Neural cell (in vitro differentiated cells): ENCODE measurements around the gene CCDC102A. TPM values are rescaled to one million over a fixed set of nuclear protein-coding genes. Genes with fewer than 3 reads are reported as not detected.

ENCODE experiments used
- H2AFZ ChIP-seq: fragments of 200-600, 300-800 bp; sonication (generic), shearing (Covaris generic); 2 replicates; pipeline ENCODE4 v1.6.0; 2014; ENCODE audit warnings: low read depth, mild to moderate bottlenecking, antibody characterized with exemption, low read length, moderate library complexity
- H3F3A ChIP-seq: fragments of 200-600 bp; shearing (Covaris generic); 2 replicates; pipeline ENCODE4 v1.6.1; 2016; ENCODE audit warnings: mild to moderate bottlenecking, moderate library complexity, mixed read lengths, antibody characterized with exemption, low read length; ENCODE audit not compliant: insufficient read depth, poor library complexity, severe bottlenecking
- H3K27ac ChIP-seq: fragments of 200-600, 300-800 bp; sonication (generic), shearing (Covaris generic); 2 replicates; pipeline ENCODE4 v1.5.1; 2014; ENCODE audit warnings: mild to moderate bottlenecking, low read length, moderate library complexity
- H3K27me3 ChIP-seq: fragments of 300-800, 200-600 bp; sonication (generic), shearing (Covaris generic); 2 replicates; pipeline ENCODE4 v1.6.0; 2014; ENCODE audit warnings: mild to moderate bottlenecking, low read depth, low read length, moderate library complexity; ENCODE audit not compliant: insufficient read depth
- H3K36me3 ChIP-seq: fragments of 300-800, 200-600 bp; sonication (generic), shearing (Covaris generic); 2 replicates; pipeline ENCODE4 v1.5.1; 2014; ENCODE audit warnings: mild to moderate bottlenecking, antibody characterized with exemption, low read length, moderate library complexity; ENCODE audit not compliant: insufficient read depth
- H3K4me2 ChIP-seq: fragments of 300-800, 200-600 bp; sonication (generic), shearing (Covaris generic); 2 replicates; pipeline ENCODE4 v1.6.0; 2014; ENCODE audit warnings: mild to moderate bottlenecking, low read length
- H3K4me3 ChIP-seq: fragments of 300-800, 200-600 bp; sonication (generic), shearing (Covaris generic); 2 replicates; pipeline ENCODE4 v1.5.1; 2014; ENCODE audit warnings: mild to moderate bottlenecking, low read length, moderate library complexity
- H3K79me2 ChIP-seq: fragments of 200-600 bp; shearing (Covaris generic); replicated peaks from 2 replicates; pipeline ENCODE4 v1.6.0; 2014; ENCODE audit warnings: mild to moderate bottlenecking, low read length, moderate library complexity; ENCODE audit not compliant: insufficient read depth
- H3K9ac ChIP-seq: fragments of 300-800, 200-600 bp; sonication (generic), shearing (Covaris generic); 2 replicates; pipeline ENCODE4 v1.6.1; 2016; ENCODE audit warnings: mild to moderate bottlenecking, low read length, mixed read lengths
- H3K9me2 ChIP-seq: fragments of 200-600 bp; shearing (Covaris generic); 2 replicates; pipeline ENCODE4 v1.6.1; 2016; ENCODE audit warnings: mild to moderate bottlenecking, low read length, mixed read lengths; ENCODE audit not compliant: insufficient read depth
- H3K9me3 ChIP-seq: fragments of 200-600, 300-800 bp; sonication (generic), shearing (Covaris generic); 2 replicates; pipeline ENCODE4 v1.6.1; 2016; ENCODE audit warnings: mild to moderate bottlenecking, mixed run types, low read length, moderate library complexity, mixed read lengths
- H4K20me1 ChIP-seq: fragments of 200-600 bp; shearing (Covaris generic); 2 replicates; pipeline ENCODE4 v1.6.1; 2016; ENCODE audit warnings: mild to moderate bottlenecking, mixed run types; ENCODE audit not compliant: insufficient read depth
- CTCF ChIP-seq: fragments of 450-650 bp; IDR thresholded peaks from 2 replicates; pipeline ENCODE4 v1.5.1; 2014; ENCODE audit warnings: antibody characterized with exemption, mild to moderate bottlenecking, moderate library complexity; ENCODE audit not compliant: poor library complexity, severe bottlenecking
- EP300 ChIP-seq: fragments of 450-650 bp; conservative IDR thresholded peaks from 2 replicates; pipeline ENCODE4 v1.6.1; 2014; ENCODE audit warnings: antibody characterized with exemption, mild to moderate bottlenecking, moderate library complexity; ENCODE audit not compliant: poor library complexity, severe bottlenecking
- EZH2 ChIP-seq: fragments of 200-600, 300-800 bp; shearing (Covaris generic), sonication (generic); IDR thresholded peaks from 2 replicates; pipeline ENCODE4 v1.6.1; 2014; ENCODE audit warnings: antibody characterized with exemption, low read length, borderline replicate concordance, mild to moderate bottlenecking; ENCODE audit not compliant: insufficient read depth, poor library complexity, severe bottlenecking
- MXI1 ChIP-seq: fragments of 450-650 bp; conservative IDR thresholded peaks from 2 replicates; pipeline ENCODE4 v1.6.1; 2014; ENCODE audit warnings: antibody characterized with exemption, mild to moderate bottlenecking; ENCODE audit not compliant: poor library complexity, severe bottlenecking
- POLR2AphosphoS5 ChIP-seq: IDR thresholded peaks from 2 replicates; pipeline ENCODE4 v1.6.1; 2012
- RAD21 ChIP-seq: fragments of 450-650 bp; conservative IDR thresholded peaks from 2 replicates; pipeline ENCODE4 v1.6.1; 2014; ENCODE audit warnings: antibody characterized with exemption, mild to moderate bottlenecking, moderate library complexity
- SMC3 ChIP-seq: fragments of 450-650 bp; conservative IDR thresholded peaks from 2 replicates; pipeline ENCODE4 v1.6.1; 2014; ENCODE audit warnings: antibody characterized with exemption, mild to moderate bottlenecking, moderate library complexity; ENCODE audit not compliant: poor library complexity
- TAF1 ChIP-seq: IDR thresholded peaks from 2 replicates; pipeline ENCODE4 v1.6.1; 2012; ENCODE audit warnings: low read depth
- polyA plus RNA-seq: library from polyadenylated mRNA; depleted of rRNA; stranded (reverse); fragments of >200 nt; gene quantifications from 2 replicates; pipeline ENCODE4 v1.2.3, GENCODE V29; 2014
- TF ChIP-seq, protein P1 (sequence below): IDR thresholded peaks from 2 replicates; pipeline ENCODE4 v1.6.1; 2012; ENCODE audit warnings: borderline replicate concordance

Gene CCDC102A
- polyA plus RNA-seq, 1 donor from 2014 or later, result 0.20 TPM

GRCh38 chr16:57478396-57479204 is 57.8 kb downstream of the CCDC102A start:
- Histone ChIP-seq H3F3A (no peaks in the 10 kb centered on the region), H2AFZ (no peak overlapping the region), H3K27me3 (no peaks in the 10 kb centered on the region), H3K9me3 (no peaks in the 10 kb centered on the region), H4K20me1 (peaks cover 4% of the 10 kb centered on the region), H3K4me3 (peak overlapping the region; percentile 89), H3K79me2 (peaks cover 41% of the 10 kb centered on the region), H3K27ac (peak overlapping the region; percentile 76), H3K9ac (peak overlapping the region; percentile 81), H3K36me3 (no peaks in the 10 kb centered on the region), H3K4me2 (peak overlapping the region; percentile 92), H3K9me2 (no peaks in the 10 kb centered on the region)
- TF ChIP-seq, protein P1, sequence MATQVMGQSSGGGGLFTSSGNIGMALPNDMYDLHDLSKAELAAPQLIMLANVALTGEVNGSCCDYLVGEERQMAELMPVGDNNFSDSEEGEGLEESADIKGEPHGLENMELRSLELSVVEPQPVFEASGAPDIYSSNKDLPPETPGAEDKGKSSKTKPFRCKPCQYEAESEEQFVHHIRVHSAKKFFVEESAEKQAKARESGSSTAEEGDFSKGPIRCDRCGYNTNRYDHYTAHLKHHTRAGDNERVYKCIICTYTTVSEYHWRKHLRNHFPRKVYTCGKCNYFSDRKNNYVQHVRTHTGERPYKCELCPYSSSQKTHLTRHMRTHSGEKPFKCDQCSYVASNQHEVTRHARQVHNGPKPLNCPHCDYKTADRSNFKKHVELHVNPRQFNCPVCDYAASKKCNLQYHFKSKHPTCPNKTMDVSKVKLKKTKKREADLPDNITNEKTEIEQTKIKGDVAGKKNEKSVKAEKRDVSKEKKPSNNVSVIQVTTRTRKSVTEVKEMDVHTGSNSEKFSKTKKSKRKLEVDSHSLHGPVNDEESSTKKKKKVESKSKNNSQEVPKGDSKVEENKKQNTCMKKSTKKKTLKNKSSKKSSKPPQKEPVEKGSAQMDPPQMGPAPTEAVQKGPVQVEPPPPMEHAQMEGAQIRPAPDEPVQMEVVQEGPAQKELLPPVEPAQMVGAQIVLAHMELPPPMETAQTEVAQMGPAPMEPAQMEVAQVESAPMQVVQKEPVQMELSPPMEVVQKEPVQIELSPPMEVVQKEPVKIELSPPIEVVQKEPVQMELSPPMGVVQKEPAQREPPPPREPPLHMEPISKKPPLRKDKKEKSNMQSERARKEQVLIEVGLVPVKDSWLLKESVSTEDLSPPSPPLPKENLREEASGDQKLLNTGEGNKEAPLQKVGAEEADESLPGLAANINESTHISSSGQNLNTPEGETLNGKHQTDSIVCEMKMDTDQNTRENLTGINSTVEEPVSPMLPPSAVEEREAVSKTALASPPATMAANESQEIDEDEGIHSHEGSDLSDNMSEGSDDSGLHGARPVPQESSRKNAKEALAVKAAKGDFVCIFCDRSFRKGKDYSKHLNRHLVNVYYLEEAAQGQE, result no peak
- TF ChIP-seq EZH2 (no peak), CTCF (no peak), TAF1 (no peak), MXI1 (no peak), SMC3 (no peak), EP300 (no peak), POLR2AphosphoS5 (no peak), RAD21 (no peak)

- no peaks in the 10 kb centered on the region for H3K9me3 ChIP-seq
- H3K9ac ChIP-seq, result peak overlapping the region; percentile 81
- H2AFZ ChIP-seq, result no peak overlapping the region
These were observed 58.7 kb downstream of the CCDC102A start for GRCh38 chr16:57477531-57478202.

More at GRCh38 chr16:57477531-57478202, 58.7 kb downstream of the CCDC102A start:
- H3K4me3 ChIP-seq, result peak overlapping the region; percentile 89
- no peaks in the 10 kb centered on the region for H3F3A ChIP-seq
- no peak for TF ChIP-seq CTCF
- peak; percentile 74 for TF ChIP-seq MXI1
- H3K79me2 ChIP-seq, result peaks cover 41% of the 10 kb centered on the region
- H3K9me2 ChIP-seq, result no peaks in the 10 kb centered on the region
- peak overlapping the region; percentile 92 for H3K4me2 ChIP-seq
- peaks cover 4% of the 10 kb centered on the region for H4K20me1 ChIP-seq
- H3K36me3 ChIP-seq, result no peaks in the 10 kb centered on the region
- peak overlapping the region; percentile 49 for H3K27ac ChIP-seq
- no peaks in the 10 kb centered on the region for H3K27me3 ChIP-seq
